Measurements from ENCODE around the gene MDGA2.

MDGA2 gene

GRCh38 chr14:46887144-46887543, 788.3 kb downstream of the MDGA2 start:
- H3K4me1 ChIP-seq, result no peaks in the 10 kb centered on the region
- no peaks in the 10 kb centered on the region for H3K36me3 ChIP-seq
- no peak overlapping the region for H3K27ac ChIP-seq
- intact Hi-C loops (cut with DNase I; ENCODE audit: low total_unique reads), result no loop called here
- H3K4me3 ChIP-seq, result no peak overlapping the region
- DNase-seq, result no peak
- H3K27me3 ChIP-seq, result no peaks in the 10 kb centered on the region
- H3K9me3 ChIP-seq, result no peaks in the 10 kb centered on the region
- TF ChIP-seq, protein P1, sequence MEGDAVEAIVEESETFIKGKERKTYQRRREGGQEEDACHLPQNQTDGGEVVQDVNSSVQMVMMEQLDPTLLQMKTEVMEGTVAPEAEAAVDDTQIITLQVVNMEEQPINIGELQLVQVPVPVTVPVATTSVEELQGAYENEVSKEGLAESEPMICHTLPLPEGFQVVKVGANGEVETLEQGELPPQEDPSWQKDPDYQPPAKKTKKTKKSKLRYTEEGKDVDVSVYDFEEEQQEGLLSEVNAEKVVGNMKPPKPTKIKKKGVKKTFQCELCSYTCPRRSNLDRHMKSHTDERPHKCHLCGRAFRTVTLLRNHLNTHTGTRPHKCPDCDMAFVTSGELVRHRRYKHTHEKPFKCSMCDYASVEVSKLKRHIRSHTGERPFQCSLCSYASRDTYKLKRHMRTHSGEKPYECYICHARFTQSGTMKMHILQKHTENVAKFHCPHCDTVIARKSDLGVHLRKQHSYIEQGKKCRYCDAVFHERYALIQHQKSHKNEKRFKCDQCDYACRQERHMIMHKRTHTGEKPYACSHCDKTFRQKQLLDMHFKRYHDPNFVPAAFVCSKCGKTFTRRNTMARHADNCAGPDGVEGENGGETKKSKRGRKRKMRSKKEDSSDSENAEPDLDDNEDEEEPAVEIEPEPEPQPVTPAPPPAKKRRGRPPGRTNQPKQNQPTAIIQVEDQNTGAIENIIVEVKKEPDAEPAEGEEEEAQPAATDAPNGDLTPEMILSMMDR (IDR thresholded peaks at IDR 0.05), result no peak

DNA sequence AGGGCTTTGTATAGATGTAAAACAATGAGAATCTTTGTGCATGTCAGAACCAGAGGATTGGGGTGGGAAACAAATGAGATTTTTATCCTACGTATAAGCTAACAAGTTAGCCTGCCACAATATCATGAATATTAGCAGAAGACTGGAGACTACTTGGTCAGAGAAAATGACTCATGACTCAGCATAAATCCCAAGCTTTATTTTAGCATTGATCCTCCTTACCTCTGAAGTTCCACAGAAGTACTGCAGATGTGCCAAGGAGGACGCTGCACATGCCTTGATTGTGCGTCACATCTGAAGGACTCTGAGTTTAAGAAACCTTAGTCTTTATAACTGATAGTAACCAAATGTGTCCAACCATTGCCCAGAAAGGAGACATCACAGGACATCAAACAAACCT, 789.8 kb downstream of the MDGA2 start:
- no peak overlapping the region for H3K4me3 ChIP-seq
- TF ChIP-seq, protein P1 (IDR thresholded peaks at IDR 0.05), result no peak
- no peak for DNase-seq
- no peaks in the 10 kb centered on the region for H3K27me3 ChIP-seq
- intact Hi-C loops (cut with DNase I; ENCODE audit: low total_unique reads), result no loop called here
- H3K4me1 ChIP-seq, result no peaks in the 10 kb centered on the region
- H3K36me3 ChIP-seq, result no peaks in the 10 kb centered on the region
- H3K27ac ChIP-seq, result no peak overlapping the region
- H3K9me3 ChIP-seq, result no peaks in the 10 kb centered on the region

DNA sequence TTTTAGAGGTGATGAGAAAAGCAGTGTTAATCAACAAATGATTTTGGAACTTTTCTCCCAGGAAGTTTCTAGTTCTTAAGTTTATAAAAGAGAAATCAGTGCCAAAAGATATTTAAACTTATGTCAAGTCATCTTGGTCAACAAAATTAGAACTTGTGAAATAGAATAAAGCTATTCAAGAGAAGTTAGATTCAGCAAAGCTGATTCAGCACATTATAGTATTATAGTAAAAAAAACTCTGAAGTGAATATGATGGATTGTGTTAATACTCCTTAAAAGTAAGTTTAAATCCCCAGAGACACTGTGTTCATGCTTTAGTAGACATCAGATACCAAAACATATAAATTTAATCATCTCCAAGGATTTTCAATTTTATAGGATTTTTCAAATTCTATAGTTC, 813.7 kb downstream of the MDGA2 start:
- Histone ChIP-seq H3K4me3 (no peak overlapping the region), H3K27ac (no peak overlapping the region), H3K4me1 (no peaks in the 10 kb centered on the region), H3K27me3 (no peaks in the 10 kb centered on the region), H3K36me3 (no peaks in the 10 kb centered on the region), H3K9me3 (no peaks in the 10 kb centered on the region)
- intact Hi-C loops (cut with DNase I; ENCODE audit: low total_unique reads), result no loop called here
- TF ChIP-seq, protein P1 (IDR thresholded peaks at IDR 0.05), result no peak
- DNase-seq, result no peak

DNA sequence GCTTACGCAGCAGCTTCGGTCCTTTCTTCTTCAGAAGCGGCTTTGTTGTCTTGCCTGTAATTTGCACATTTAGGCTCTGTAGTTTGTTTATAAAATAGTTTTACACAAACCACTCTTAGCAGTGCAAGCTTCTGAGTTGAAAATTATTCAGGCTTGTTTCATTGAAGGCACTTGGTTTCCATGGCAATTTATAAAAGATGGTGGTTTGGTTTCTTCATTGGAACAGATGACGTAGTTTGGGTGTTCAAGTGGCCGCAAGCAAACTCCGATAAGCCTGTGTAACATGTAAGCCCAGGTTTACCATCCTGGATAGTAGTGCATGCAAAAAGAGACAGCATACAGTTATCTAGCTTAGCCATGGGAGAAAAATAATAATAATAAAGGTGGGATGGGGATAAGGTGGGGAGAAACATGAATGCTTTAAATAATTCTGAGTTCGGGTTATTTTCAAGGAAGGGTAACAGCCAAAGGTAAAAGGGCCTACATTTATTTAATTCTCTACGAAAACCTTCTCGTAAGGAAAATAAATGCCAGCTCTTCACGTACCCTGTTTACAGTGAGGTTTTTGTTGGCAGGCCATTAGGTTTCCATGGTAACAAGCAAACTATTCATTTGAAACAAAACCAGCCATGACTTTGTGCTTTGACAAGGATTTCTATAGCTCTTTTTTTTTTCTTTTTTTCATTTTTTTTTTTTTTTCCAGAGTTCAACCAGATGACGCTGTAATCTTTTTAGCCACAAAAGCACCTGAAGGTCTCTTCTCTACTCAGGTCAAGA, 834.3 kb downstream of the MDGA2 start:
- Histone ChIP-seq H3K9me3 (no peaks in the 10 kb centered on the region), H3K4me3 (no peak overlapping the region)

DNA sequence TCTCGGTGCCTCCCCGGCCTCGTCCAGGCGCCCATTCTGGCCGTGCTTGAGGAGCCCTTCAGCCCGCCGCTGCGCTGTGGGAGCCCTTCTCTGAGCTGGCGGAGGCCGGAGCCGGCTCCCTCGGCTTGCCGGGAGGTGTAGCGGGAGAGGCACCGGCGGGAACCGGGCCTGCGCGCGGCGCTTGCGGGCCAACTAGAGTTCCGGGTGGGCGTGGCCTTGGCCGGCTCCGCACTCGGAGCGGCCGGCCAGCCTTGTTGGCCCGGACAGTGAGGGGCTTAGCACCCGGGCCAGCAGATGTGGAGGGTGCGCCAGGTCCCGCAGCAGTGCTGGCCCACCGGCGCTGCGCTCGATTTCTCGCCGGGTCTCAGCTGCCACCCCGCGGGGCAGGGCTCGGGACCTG, 855.1 kb downstream of the MDGA2 start:
- intact Hi-C loops (cut with DNase I; ENCODE audit: low total_unique reads), result no loop called here
- no peaks in the 10 kb centered on the region for H3K27me3 ChIP-seq
- H3K4me1 ChIP-seq, result no peaks in the 10 kb centered on the region
- H3K9me3 ChIP-seq, result no peaks in the 10 kb centered on the region
- no peak for DNase-seq
- no peak overlapping the region for H3K27ac ChIP-seq
- H3K36me3 ChIP-seq, result no peaks in the 10 kb centered on the region
- TF ChIP-seq, protein P1 (IDR thresholded peaks at IDR 0.05), result no peak
- no peak overlapping the region for H3K4me3 ChIP-seq

More for the DNA sequence above, 834.3 kb downstream of the MDGA2 start:
- Histone ChIP-seq H3K4me1 (no peaks in the 10 kb centered on the region), H3K27ac (no peak overlapping the region), H3K27me3 (no peaks in the 10 kb centered on the region), H3K36me3 (no peaks in the 10 kb centered on the region)
- TF ChIP-seq, protein P1 (IDR thresholded peaks at IDR 0.05), result no peak
- intact Hi-C loops (cut with DNase I; ENCODE audit: low total_unique reads), result no loop called here
- DNase-seq, result no peak

Measured in tibial artery (tissue), 4 donors.